Large intestine (tissue), 3 donors: ENCODE measurements around the gene ZMAT5. TPM values are rescaled to one million over a fixed set of nuclear protein-coding genes. Genes with fewer than 3 reads are reported as not detected.

ENCODE experiments used
- DNase-seq, 2 donors: peaks; one replicate each; pipeline versions ENCODE4 v3.0.0 to v3.0.0-alpha.2; 2013
- H3K27ac ChIP-seq: one replicate; pipeline ENCODE4 v1.5.1; 2013; ENCODE audit warnings: low read length
- H3K27me3 ChIP-seq: 2 replicates; pipeline ENCODE4 v1.6.1; 2013; ENCODE audit warnings: low read length; ENCODE audit not compliant: control insufficient read depth, insufficient read depth
- H3K36me3 ChIP-seq: 2 replicates; pipeline ENCODE4 v1.6.1; 2013; ENCODE audit warnings: low read length; ENCODE audit not compliant: control insufficient read depth, insufficient read depth
- H3K4me1 ChIP-seq: one replicate; pipeline ENCODE4 v1.6.1; 2013; ENCODE audit warnings: low read length; ENCODE audit not compliant: control insufficient read depth, insufficient read depth
- H3K4me3 ChIP-seq: one replicate; pipeline ENCODE4 v1.5.1; 2013; ENCODE audit warnings: low read length
- H3K9me3 ChIP-seq: one replicate; pipeline ENCODE4 v1.6.1; 2013; ENCODE audit warnings: mild to moderate bottlenecking, low read depth, low read length, moderate library complexity; ENCODE audit not compliant: control insufficient read depth
- WGBS: methylation state at CpG from one replicate; pipeline ENCODE4 v1.1.5; 2013; ENCODE audit warnings: low lambda C conversion rate; ENCODE audit not compliant: insufficient coverage; 5-methylcytosine and 5-hydroxymethylcytosine counted together
- polyA plus RNA-seq: library from polyadenylated mRNA; unstranded; fragments of 120-200 nt; gene quantifications from one replicate; pipeline ENCODE4 v1.2.1, GENCODE V29; 2013

ZMAT5 gene
- polyA plus RNA-seq, 1 donor, result 19.5 TPM

DNA sequence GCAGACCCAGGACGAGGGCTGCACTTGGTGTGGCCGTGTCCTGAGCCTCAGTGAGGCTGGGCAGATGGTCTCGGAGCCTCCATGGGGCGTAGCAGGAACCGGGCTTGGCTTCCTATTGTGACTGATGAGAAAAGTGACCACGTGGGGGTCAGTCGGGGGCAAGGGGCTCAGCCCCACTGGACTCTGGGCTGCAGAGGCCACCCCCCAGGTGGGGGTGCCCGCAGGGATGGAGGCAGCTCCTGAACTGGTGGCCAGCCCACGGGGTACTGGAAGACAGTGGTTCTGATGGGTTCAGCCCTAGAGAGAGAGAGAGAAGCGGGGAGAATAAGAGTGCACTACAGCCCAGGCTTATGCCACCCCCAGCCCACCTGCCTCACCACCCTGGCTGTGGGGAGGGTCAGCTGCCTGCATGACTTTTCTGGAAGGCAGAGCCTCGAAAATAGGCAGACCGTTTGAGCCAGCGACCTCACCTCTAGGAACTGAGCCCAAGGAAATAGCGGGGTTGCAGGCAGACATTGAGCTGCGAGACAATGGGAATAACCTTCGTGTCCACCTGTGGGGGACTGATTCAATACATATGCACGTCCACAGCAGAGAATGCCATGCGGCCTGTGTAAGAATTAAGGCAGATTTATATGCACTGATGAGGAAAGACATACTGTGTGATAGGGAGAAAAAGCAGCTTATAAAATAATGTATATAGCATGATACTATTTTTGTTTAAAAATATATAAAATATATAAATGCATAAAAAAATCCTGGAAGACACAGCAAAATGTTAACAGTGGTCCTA lies 35.6 kb downstream of the ZMAT5 start:
- Histone ChIP-seq H3K36me3 (peaks cover 17% of the 10 kb centered on the region), H3K4me3 (no peak overlapping the region), H3K4me1 (peaks cover 22% of the 10 kb centered on the region), H3K9me3 (no peaks in the 10 kb centered on the region), H3K27ac (no peak overlapping the region), H3K27me3 (peaks cover 2% of the 10 kb centered on the region)
- DNase-seq, result no peak
- 100% methylated on average over 1 of the region's 18 CpGs for WGBS

DNA sequence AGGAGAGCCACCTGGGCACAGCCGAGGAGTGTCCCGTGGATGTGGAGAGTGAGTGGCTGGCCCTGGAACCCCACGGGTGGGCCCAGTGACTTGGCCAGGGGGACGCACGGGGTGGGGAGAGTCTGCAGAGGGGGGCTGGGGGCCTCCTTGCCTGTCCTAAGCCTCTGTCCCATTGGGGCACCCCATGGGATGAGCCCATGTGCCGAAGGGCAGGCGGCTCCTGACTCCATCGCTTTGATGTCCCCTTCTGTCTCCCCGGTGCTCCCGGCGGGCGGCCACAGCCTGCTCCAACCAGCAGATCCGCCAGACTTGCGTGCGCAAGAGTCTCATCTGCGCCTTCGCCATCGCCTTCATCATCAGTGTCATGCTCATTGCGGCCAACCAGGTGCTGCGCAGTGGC lies 37.6 kb downstream of the ZMAT5 start:
- WGBS, result no CpG with 5 or more reads among the region's 20 CpGs
- H3K27ac ChIP-seq, result no peak overlapping the region
- H3K4me1 ChIP-seq, result peaks cover 22% of the 10 kb centered on the region
- peaks cover 11% of the 10 kb centered on the region for H3K27me3 ChIP-seq
- H3K9me3 ChIP-seq, result no peaks in the 10 kb centered on the region
- no peak overlapping the region for H3K4me3 ChIP-seq
- DNase-seq, result no peak
- peaks cover 15% of the 10 kb centered on the region for H3K36me3 ChIP-seq

DNA sequence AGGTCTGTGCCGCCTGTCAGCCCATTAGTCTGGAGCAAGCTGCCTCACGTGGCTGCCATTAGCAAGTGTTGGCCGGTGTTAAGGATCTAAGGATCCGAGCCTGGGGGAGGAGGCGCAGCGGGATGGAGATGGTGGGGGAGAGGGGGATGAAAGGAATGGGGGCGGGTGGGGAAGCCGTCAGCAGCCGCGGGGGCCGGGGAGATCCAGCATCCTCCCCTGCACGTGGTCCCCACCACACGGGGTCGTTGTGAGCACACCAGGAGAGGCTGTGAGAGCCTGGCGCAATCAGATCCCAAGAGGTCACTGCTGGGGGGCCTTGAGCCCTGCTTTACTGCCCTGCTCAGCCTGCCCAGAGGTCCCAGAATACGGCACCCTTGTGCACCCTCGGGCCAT lies 39.7 kb downstream of the ZMAT5 start:
- peaks cover 8% of the 10 kb centered on the region for H3K4me1 ChIP-seq
- H3K9me3 ChIP-seq, result no peaks in the 10 kb centered on the region
- no peak overlapping the region for H3K4me3 ChIP-seq
- no peak for DNase-seq
- peaks cover 15% of the 10 kb centered on the region for H3K36me3 ChIP-seq
- WGBS, result no CpG with 5 or more reads among the region's 17 CpGs
- no peak overlapping the region for H3K27ac ChIP-seq
- H3K27me3 ChIP-seq, result peaks cover 23% of the 10 kb centered on the region

DNA sequence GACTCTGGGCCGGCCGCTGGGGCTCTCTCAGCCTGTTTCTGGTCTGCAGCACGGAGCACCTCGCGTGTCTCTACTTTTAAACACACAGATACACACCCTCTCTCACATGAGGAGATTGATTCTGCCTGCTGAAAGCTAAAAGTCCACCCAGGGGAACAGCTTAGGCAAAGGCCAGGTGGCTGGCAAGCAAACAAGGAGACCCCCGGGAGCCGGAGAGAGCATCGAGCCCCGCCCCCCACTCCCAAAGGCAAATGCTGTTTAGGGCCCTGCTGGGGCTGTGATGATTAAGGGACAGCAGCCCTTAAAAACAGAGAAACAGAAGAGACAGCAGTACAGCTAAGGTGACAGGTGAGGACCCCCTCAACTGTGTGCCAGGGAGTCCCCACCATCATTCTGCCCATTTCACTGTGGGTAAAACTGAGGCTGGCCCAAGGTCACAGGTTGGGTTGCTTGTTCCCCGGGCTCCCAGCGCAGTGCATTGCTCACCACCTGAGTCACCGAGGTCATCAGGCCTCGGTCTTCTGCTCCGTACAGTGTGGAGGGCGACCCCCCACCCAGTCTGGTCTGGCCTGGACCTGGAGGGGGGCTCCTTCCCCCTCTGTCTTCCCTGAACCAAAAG lies 40.2 kb downstream of the ZMAT5 start:
- DNase-seq, result no peak
- H3K4me3 ChIP-seq, result no peak overlapping the region
- WGBS, result no CpG with 5 or more reads among the region's 15 CpGs
- H3K27ac ChIP-seq, result no peak overlapping the region
- H3K27me3 ChIP-seq, result peaks cover 28% of the 10 kb centered on the region
- peaks cover 15% of the 10 kb centered on the region for H3K36me3 ChIP-seq
- H3K9me3 ChIP-seq, result no peaks in the 10 kb centered on the region
- H3K4me1 ChIP-seq, result peaks cover 3% of the 10 kb centered on the region

DNA sequence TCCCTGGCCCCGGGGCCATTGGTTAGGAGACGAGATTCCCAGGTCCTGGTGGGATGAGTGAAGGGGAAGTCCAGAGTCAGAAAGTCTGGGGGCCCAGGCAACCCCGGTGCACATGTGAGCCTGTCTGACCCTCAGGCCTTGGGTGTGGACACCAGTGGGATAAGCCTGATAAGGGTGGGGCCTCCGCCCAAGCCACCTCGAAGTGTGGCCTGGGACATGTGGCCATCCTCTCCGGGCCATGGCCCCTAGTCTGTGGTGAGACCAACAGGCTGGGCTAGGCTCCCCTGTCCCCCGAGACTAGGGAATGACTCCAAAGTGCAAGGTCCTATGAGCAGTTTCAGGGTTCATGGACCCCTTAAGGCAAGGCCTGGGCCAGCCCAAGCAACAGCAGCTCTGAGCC lies 40.7 kb downstream of the ZMAT5 start:
- Histone ChIP-seq H3K4me1 (peaks cover 3% of the 10 kb centered on the region), H3K9me3 (no peaks in the 10 kb centered on the region), H3K36me3 (peaks cover 13% of the 10 kb centered on the region), H3K27ac (no peak overlapping the region), H3K27me3 (peaks cover 33% of the 10 kb centered on the region), H3K4me3 (no peak overlapping the region)
- DNase-seq, result no peak
- no CpG with 5 or more reads among the region's 7 CpGs for WGBS

DNA sequence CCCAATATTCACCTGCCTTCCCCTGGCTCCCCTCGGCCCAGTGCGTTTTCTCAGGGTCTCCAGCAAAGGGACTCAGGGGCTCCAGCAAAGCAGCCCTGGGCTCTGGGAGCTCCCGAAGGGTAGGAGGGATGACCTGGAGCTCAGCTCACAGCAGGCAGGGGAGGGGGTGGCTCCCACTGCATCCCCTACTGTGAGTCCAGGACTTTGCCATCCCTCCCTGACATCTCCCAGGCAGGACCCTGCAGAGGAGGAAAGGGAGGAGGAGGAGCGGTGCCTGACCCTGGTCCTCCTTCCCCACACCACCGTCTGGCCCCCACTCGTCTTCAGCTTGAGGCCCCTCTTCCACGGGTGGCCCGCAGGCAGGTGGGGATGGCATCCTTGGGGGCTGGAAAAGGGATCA lies 42.0 kb downstream of the ZMAT5 start:
- Histone ChIP-seq H3K27me3 (peaks cover 39% of the 10 kb centered on the region), H3K4me1 (peaks cover 3% of the 10 kb centered on the region), H3K4me3 (no peak overlapping the region), H3K36me3 (peaks cover under 1% of the 10 kb centered on the region), H3K9me3 (no peaks in the 10 kb centered on the region), H3K27ac (no peak overlapping the region)
- no CpG with 5 or more reads among the region's 8 CpGs for WGBS
- no peak for DNase-seq

DNA sequence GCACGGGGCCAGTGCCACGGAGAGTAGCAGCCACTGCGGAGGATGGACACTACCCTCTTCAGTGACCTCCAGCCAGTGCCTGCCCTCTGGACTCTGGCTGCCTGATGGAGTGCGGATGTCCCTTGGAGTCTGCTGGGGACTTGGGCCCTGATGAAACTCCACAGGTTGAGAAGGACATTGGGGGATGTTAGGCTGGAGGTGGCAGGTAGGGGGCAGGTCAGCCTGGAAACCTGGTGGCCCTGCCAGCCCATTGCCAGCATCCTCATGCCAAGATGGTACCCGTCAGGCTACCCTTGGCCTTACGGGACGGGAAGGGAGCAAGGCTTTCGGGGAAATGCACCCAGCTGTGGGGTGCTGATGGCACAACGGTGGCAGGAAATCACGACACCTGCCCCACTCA lies 43.0 kb downstream of the ZMAT5 start:
- no peaks in the 10 kb centered on the region for H3K9me3 ChIP-seq
- no peak overlapping the region for H3K4me3 ChIP-seq
- peaks cover 3% of the 10 kb centered on the region for H3K4me1 ChIP-seq
- H3K36me3 ChIP-seq, result no peaks in the 10 kb centered on the region
- no peak for DNase-seq
- peaks cover 49% of the 10 kb centered on the region for H3K27me3 ChIP-seq
- no peak overlapping the region for H3K27ac ChIP-seq
- WGBS, result no CpG with 5 or more reads among the region's 10 CpGs

DNA sequence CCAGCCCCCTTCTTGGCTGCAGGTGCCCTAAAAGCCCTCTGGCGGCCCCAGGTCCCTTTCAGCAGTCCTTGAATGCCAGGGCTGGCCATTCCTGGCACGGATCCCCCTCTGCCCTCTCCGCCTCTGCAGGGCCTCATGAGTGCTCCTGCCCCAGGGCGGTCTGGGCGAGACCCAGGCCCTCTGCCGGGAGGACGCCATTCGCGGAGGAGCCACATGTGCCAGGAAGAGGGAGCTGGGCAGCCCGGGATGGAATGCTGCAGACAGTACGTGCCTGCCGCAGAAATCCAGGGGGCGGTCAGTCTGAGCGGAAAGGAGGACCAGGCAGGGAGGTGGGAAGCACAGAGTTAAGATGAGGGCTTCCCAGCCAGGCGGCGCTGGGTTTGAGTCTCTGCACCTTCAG lies 44.2 kb downstream of the ZMAT5 start:
- WGBS, result no CpG with 5 or more reads among the region's 16 CpGs
- Histone ChIP-seq H3K27ac (no peak overlapping the region), H3K4me3 (no peak overlapping the region), H3K27me3 (peaks cover 56% of the 10 kb centered on the region), H3K9me3 (no peaks in the 10 kb centered on the region), H3K36me3 (no peaks in the 10 kb centered on the region), H3K4me1 (peaks cover 3% of the 10 kb centered on the region)
- no peak for DNase-seq

DNA sequence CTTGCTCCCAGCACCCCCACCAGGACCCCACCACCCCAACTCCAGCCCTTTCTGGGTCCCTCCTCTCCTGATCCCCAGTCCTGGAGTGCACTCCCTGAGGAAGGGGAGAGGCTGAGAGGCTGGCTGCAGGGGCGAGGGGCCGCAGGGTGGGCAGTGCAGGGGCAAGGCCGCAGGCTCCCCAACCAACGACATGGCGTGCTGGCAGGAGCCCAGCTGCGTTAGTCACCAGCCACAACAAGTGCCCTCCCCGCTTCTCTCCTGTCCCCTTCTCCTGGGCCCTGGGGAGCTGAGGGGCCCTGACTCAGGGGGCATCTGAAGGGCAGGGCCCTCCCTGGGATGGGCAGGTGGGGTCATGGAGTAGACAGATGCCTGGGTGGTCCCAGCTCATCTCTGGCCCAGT lies 44.7 kb downstream of the ZMAT5 start:
- Histone ChIP-seq H3K36me3 (no peaks in the 10 kb centered on the region), H3K27ac (no peak overlapping the region), H3K27me3 (peaks cover 59% of the 10 kb centered on the region), H3K9me3 (no peaks in the 10 kb centered on the region), H3K4me3 (no peak overlapping the region), H3K4me1 (peaks cover 3% of the 10 kb centered on the region)
- no peak for DNase-seq
- WGBS, result no CpG with 5 or more reads among the region's 7 CpGs

DNA sequence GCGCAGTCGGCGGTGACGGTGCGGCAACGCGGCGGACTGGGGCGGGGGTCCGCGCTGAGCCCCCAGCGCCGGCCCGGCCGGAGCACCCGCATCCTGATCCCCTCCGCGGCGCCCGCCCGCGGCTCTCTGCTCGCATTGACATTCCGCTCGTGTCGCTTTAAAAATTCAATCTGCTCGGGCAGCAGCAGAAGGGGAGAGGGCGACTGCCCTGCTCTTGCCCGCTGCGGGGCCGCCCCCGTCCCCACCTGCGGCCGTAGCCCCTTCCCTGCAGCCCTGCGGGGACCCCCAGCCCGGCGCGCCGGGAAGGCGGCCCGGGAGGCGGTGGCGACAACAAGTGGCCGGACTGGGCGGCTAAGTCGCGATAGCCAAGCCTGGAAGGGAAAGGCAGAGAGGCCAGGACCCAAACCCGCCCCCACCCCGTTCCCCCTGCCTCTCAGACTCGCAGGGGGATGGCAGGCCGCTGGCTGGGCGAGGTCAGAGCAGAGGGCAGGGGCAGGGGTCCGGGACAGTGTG lies 45.9 kb downstream of the ZMAT5 start:
- H3K27me3 ChIP-seq, result peaks cover 60% of the 10 kb centered on the region
- no peaks in the 10 kb centered on the region for H3K4me1 ChIP-seq
- no peaks in the 10 kb centered on the region for H3K36me3 ChIP-seq
- no peak for DNase-seq
- H3K27ac ChIP-seq, result no peak overlapping the region
- WGBS, result no CpG with 5 or more reads among the region's 53 CpGs
- no peak overlapping the region for H3K4me3 ChIP-seq
- no peaks in the 10 kb centered on the region for H3K9me3 ChIP-seq
